Loucy (cell line): Measurements from ENCODE around the gene POC1A.

Source experiments
- H2AFZ ChIP-seq: fragments of 200-600 bp; sonication (generic); 2 replicates; pipeline ENCODE4 v1.6.0; 2016; ENCODE audit warnings: antibody characterized with exemption, mild to moderate bottlenecking, low read length, moderate library complexity
- H3F3A ChIP-seq: fragments of 200-600 bp; 2 replicates; pipeline ENCODE4 v1.6.0; 2016; ENCODE audit warnings: antibody characterized with exemption, low read depth, mild to moderate bottlenecking
- H3K27me3 ChIP-seq: fragments of 200-600 bp; sonication (generic); 2 replicates; pipeline ENCODE4 v1.6.1; 2014; ENCODE audit warnings: low read length, mild to moderate bottlenecking; ENCODE audit not compliant: insufficient read depth, poor library complexity, severe bottlenecking
- H3K36me3 ChIP-seq: fragments of 200-600 bp; sonication (generic); 2 replicates; pipeline ENCODE4 v1.6.1; 2016; ENCODE audit warnings: low read length; ENCODE audit not compliant: insufficient read depth
- H3K4me1 ChIP-seq: fragments of 200-600 bp; sonication (generic); 2 replicates; pipeline ENCODE4 v1.5.1; 2014; ENCODE audit warnings: low read length, mild to moderate bottlenecking; ENCODE audit not compliant: insufficient read depth, poor library complexity, severe bottlenecking
- H3K4me2 ChIP-seq: fragments of 200-600 bp; sonication (generic); 2 replicates; pipeline ENCODE4 v1.6.0; 2014; ENCODE audit warnings: antibody characterized with exemption, low read length, low read depth, mild to moderate bottlenecking; ENCODE audit not compliant: poor library complexity, severe bottlenecking
- H3K4me3 ChIP-seq: fragments of 200-600 bp; sonication (generic); 2 replicates; pipeline ENCODE4 v1.5.1; 2014; ENCODE audit warnings: low read length, mild to moderate bottlenecking, mixed read lengths; ENCODE audit not compliant: poor library complexity, severe bottlenecking
- H3K79me2 ChIP-seq: fragments of 200-600 bp; sonication (generic); 2 replicates; pipeline ENCODE4 v1.6.1; 2014; ENCODE audit warnings: low read length; ENCODE audit not compliant: insufficient read depth
- H3K9ac ChIP-seq: fragments of 200-600 bp; sonication (generic); 2 replicates; pipeline ENCODE4 v1.6.0; 2014; ENCODE audit warnings: mild to moderate bottlenecking, low read depth, low read length, moderate library complexity; ENCODE audit not compliant: poor library complexity, severe bottlenecking
- H3K9me2 ChIP-seq: fragments of 200-600 bp; sonication (generic); replicated peaks from 2 replicates; pipeline ENCODE4 v1.6.1; 2016; ENCODE audit warnings: low read depth, low read length, mixed read lengths
- H3K9me3 ChIP-seq: fragments of 200-600 bp; sonication (generic); 2 replicates; pipeline ENCODE4 v1.6.1; 2014; ENCODE audit warnings: mild to moderate bottlenecking, antibody characterized with exemption, low read length, low read depth; ENCODE audit not compliant: insufficient read depth
- H4K20me1 ChIP-seq: fragments of 200-600 bp; sonication (generic); 2 replicates; pipeline ENCODE4 v1.6.0; 2014; ENCODE audit warnings: antibody characterized with exemption, low read length, mild to moderate bottlenecking; ENCODE audit not compliant: insufficient read depth, poor library complexity, severe bottlenecking
- EZH2phosphoT487 ChIP-seq: fragments of 200-600 bp; IDR thresholded peaks from 2 replicates; pipeline ENCODE4 v1.6.1; 2018; ENCODE audit warnings: antibody characterized with exemption, mild to moderate bottlenecking, moderate library complexity, borderline replicate concordance
- TF ChIP-seq, protein P1 (sequence below): fragments of 200-600 bp; sonication (generic); conservative IDR thresholded peaks from 2 replicates; pipeline ENCODE4 v1.5.1; 2014; ENCODE audit warnings: mild to moderate bottlenecking, antibody characterized with exemption, low read length

POC1A gene

DNA sequence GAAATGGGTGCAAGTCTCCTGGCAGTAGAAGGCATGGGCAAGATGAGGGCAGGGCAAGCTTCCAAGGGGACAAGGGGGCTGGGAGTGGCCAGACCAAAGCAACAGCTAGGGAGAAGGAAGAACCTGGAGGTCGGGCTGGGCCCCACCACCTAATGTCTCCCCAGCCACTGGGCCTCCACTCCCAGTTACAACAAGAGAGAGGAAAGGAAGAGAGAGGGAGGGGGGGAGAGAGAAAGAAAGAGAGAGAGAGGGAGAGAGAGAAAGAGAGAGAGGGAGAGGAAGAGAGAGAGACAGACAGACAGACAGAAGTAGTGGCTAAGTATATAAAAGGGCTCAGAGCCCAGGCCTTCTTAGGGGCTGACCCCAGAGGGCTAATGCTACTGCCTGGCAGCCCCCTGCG, 104.7 kb downstream of the POC1A start:
- Histone ChIP-seq H3F3A (peaks cover 5% of the 10 kb centered on the region; the same call in 1 of the 2 replicates), H3K79me2 (peaks cover 43% of the 10 kb centered on the region), H2AFZ (no peak overlapping the region), H3K36me3 (peaks cover 37% of the 10 kb centered on the region), H3K9ac (no peak overlapping the region), H3K9me3 (no peaks in the 10 kb centered on the region), H3K4me3 (no peak overlapping the region), H3K9me2 (no peaks in the 10 kb centered on the region), H3K4me2 (no peak overlapping the region), H3K4me1 (peaks cover 33% of the 10 kb centered on the region), H3K27me3 (no peaks in the 10 kb centered on the region), H4K20me1 (peaks cover 31% of the 10 kb centered on the region)
- no peak for TF ChIP-seq EZH2phosphoT487
- TF ChIP-seq, protein P1, sequence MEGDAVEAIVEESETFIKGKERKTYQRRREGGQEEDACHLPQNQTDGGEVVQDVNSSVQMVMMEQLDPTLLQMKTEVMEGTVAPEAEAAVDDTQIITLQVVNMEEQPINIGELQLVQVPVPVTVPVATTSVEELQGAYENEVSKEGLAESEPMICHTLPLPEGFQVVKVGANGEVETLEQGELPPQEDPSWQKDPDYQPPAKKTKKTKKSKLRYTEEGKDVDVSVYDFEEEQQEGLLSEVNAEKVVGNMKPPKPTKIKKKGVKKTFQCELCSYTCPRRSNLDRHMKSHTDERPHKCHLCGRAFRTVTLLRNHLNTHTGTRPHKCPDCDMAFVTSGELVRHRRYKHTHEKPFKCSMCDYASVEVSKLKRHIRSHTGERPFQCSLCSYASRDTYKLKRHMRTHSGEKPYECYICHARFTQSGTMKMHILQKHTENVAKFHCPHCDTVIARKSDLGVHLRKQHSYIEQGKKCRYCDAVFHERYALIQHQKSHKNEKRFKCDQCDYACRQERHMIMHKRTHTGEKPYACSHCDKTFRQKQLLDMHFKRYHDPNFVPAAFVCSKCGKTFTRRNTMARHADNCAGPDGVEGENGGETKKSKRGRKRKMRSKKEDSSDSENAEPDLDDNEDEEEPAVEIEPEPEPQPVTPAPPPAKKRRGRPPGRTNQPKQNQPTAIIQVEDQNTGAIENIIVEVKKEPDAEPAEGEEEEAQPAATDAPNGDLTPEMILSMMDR: no peak

DNA sequence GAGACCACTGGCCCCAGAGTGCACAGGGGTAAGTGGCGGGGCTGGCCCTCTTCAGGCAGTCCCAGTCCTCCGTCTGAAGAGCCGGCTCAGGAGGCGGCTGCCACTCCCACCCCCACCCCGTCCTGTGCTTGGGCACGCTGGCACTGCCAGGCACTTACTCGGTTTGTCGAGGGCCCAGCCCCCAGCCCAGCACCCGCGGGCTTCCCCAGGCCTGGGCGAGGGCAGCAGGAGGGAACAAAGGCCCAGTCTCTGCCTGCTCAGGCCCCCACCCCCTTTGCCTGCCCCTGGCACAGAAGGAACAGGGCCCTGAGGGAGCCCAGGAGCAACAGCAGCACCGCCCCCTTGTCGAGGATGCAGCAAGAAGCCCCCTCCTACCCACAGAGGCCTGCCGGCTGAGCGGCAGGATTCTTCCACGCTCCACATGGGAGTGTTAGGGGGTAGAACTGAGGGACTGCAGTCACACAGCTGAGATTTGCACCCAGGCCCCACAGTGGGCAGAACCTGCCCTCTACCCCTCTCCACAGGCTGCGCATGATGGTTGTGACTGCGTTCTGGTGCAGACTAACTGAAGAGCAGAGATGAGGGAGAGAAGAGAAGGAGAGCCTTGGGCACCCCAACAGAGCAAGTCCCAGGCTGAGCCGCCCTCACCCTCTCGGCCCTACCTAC, 106.8 kb downstream of the POC1A start:
- no peak for TF ChIP-seq EZH2phosphoT487
- TF ChIP-seq, protein P1: no peak
- peaks cover 37% of the 10 kb centered on the region for H3K36me3 ChIP-seq
- no peak overlapping the region for H3K9ac ChIP-seq
- no peak overlapping the region for H2AFZ ChIP-seq
- no peak overlapping the region for H3K4me3 ChIP-seq
- H3K9me2 ChIP-seq: no peaks in the 10 kb centered on the region
- peaks cover 31% of the 10 kb centered on the region for H3K79me2 ChIP-seq
- no peaks in the 10 kb centered on the region for H3K9me3 ChIP-seq
- H3K27me3 ChIP-seq: no peaks in the 10 kb centered on the region
- peaks cover 13% of the 10 kb centered on the region for H3K4me1 ChIP-seq
- peaks cover 13% of the 10 kb centered on the region for H4K20me1 ChIP-seq
- H3F3A ChIP-seq: no peaks in the 10 kb centered on the region
- H3K4me2 ChIP-seq: no peak overlapping the region

DNA sequence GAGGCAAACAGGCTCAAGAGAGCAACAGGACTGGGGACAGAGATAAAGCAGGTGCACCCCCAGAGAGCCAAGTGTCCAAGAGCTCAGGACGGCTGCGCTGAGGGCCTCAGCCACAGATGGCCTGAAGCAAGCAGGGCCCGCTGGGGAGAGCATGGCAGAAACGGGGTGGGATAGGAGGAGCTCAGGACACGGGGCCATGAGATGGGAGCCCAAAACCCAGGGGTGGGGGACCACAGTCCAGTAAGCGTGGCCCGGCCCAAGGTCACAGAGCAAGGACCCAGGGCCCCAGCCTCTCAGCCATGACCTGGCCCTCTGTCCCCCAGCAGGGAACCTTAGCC, 107.4 kb downstream of the POC1A start:
- H4K20me1 ChIP-seq: peaks cover 7% of the 10 kb centered on the region
- H3K4me3 ChIP-seq: no peak overlapping the region
- TF ChIP-seq, protein P1: no peak
- no peak overlapping the region for H2AFZ ChIP-seq
- H3K79me2 ChIP-seq: peaks cover 26% of the 10 kb centered on the region
- no peaks in the 10 kb centered on the region for H3K27me3 ChIP-seq
- H3K9ac ChIP-seq: no peak overlapping the region
- H3K4me2 ChIP-seq: no peak overlapping the region
- peaks cover 7% of the 10 kb centered on the region for H3K4me1 ChIP-seq
- H3K9me2 ChIP-seq: no peaks in the 10 kb centered on the region
- no peaks in the 10 kb centered on the region for H3K9me3 ChIP-seq
- H3K36me3 ChIP-seq: peaks cover 36% of the 10 kb centered on the region
- no peaks in the 10 kb centered on the region for H3F3A ChIP-seq
